ENCODE results near the gene OR52K2. TPM values are rescaled to one million over a fixed set of nuclear protein-coding genes. Genes with fewer than 3 reads are reported as not detected.
A peak's percentile ranks its signal among the peaks of the same experiment; 100 is the strongest.

Gene OR52K2
- total RNA-seq, 2 donors from 2014 or later: not detected

GRCh38 chr11:4493480-4493818, 44.4 kb downstream of the OR52K2 start:
- TF ChIP-seq, protein P1, sequence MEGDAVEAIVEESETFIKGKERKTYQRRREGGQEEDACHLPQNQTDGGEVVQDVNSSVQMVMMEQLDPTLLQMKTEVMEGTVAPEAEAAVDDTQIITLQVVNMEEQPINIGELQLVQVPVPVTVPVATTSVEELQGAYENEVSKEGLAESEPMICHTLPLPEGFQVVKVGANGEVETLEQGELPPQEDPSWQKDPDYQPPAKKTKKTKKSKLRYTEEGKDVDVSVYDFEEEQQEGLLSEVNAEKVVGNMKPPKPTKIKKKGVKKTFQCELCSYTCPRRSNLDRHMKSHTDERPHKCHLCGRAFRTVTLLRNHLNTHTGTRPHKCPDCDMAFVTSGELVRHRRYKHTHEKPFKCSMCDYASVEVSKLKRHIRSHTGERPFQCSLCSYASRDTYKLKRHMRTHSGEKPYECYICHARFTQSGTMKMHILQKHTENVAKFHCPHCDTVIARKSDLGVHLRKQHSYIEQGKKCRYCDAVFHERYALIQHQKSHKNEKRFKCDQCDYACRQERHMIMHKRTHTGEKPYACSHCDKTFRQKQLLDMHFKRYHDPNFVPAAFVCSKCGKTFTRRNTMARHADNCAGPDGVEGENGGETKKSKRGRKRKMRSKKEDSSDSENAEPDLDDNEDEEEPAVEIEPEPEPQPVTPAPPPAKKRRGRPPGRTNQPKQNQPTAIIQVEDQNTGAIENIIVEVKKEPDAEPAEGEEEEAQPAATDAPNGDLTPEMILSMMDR (IDR thresholded peaks at IDR 0.05): peak; percentile 8 to 16
- DNase-seq (ENCODE audit: low spot score): no peak
- H3K36me3 ChIP-seq: no peaks in the 10 kb centered on the region
- no peak overlapping the region for H3K4me3 ChIP-seq
- H3K27me3 ChIP-seq: no peaks in the 10 kb centered on the region
- H3K9me3 ChIP-seq: no peaks in the 10 kb centered on the region
- no peak overlapping the region for H3K27ac ChIP-seq
- peaks cover 0 to 3% of the 10 kb centered on the region in 2 donors for H3K4me1 ChIP-seq

DNA sequence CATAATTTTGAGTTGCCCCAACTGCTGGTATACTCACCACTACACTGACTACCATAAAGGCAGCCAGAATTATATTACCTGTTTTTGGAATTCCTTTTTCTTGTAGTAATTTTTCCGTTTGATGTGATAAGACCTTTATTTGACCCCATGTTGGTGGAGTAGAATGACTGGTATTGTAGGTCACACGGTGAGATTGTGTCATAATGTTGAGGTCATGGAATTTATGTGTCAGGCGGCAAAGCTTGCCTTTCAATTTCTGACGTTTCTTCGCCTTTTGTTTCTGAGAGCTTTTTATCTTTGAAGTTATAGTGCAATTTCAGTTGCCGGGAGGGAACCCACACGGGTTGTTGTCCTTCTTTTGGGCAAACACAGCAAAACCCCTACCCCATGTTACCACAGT, 46.4 kb downstream of the OR52K2 start:
- no peak for DNase-seq (ENCODE audit: low spot score)
- TF ChIP-seq, protein P1 (IDR thresholded peaks at IDR 0.05): no peak
- Histone ChIP-seq H3K4me1 (peaks cover 0 to 3% of the 10 kb centered on the region in 2 donors), H3K4me3 (no peak overlapping the region), H3K36me3 (no peaks in the 10 kb centered on the region), H3K27me3 (no peaks in the 10 kb centered on the region), H3K27ac (no peak overlapping the region), H3K9me3 (no peaks in the 10 kb centered on the region)

DNA sequence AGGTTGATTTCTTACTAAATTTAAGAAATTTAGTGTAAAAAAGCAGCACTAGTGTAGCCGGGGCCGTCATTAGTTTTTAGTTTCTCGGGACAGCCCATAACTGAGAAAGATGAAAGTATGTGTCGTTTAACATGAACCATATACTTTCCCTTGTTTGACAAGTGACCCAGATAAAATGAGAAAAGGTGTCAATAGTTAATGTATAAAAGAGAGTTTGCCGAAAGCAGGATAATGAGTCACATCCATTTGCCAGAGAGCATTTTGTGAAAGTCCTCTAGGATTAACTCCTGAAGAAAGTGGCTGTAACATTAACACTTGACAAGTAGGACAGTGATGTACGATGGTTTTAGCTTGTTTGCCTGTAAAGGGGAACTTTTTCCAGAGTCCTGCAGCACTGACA, 46.9 kb downstream of the OR52K2 start:
- Histone ChIP-seq H3K27ac (no peak overlapping the region), H3K36me3 (no peaks in the 10 kb centered on the region), H3K4me1 (peaks cover 0 to 3% of the 10 kb centered on the region in 2 donors), H3K4me3 (no peak overlapping the region), H3K27me3 (no peaks in the 10 kb centered on the region), H3K9me3 (no peaks in the 10 kb centered on the region)
- TF ChIP-seq, protein P1 (IDR thresholded peaks at IDR 0.05): no peak
- no peak for DNase-seq (ENCODE audit: low spot score)

GRCh38 chr11:4496557-4497248, 47.6 kb downstream of the OR52K2 start:
- H3K9me3 ChIP-seq: no peaks in the 10 kb centered on the region
- no peaks in the 10 kb centered on the region for H3K36me3 ChIP-seq
- no peak overlapping the region for H3K4me3 ChIP-seq
- no peak overlapping the region for H3K27ac ChIP-seq
- peaks cover 0 to 3% of the 10 kb centered on the region in 2 donors for H3K4me1 ChIP-seq
- DNase-seq (ENCODE audit: low spot score): no peak
- TF ChIP-seq, protein P1 (IDR thresholded peaks at IDR 0.05): no peak
- no peaks in the 10 kb centered on the region for H3K27me3 ChIP-seq

Other genes with a start within 250 kb of the OR52K2 start
- not detected for gene OR52B4, start 80.9 kb upstream of the OR52K2 start, total RNA-seq
- gene TRIM21, start 55.6 kb upstream of the OR52K2 start, total RNA-seq: 10 to 100 TPM in 1 of 2 donors, 1 to 10 TPM in 1; 6.7 to 11.4 TPM
- gene OR52K1, start 33.4 kb downstream of the OR52K2 start, total RNA-seq: not detected
- not detected for gene OR52M1, start 95.9 kb downstream of the OR52K2 start, total RNA-seq
- not detected for gene OR52I2, start 132.4 kb downstream of the OR52K2 start, total RNA-seq
- not detected for gene OR52I1, start 144.7 kb downstream of the OR52K2 start, total RNA-seq
- gene TRIM68, start 158.9 kb downstream of the OR52K2 start, total RNA-seq: 1 to 10 TPM; 7.5 to 9.6 TPM
- not detected for gene OR51D1, start 188.2 kb downstream of the OR52K2 start, total RNA-seq
- 1 to 10 TPM in 1 of 2 donors, under 1 TPM in 1; 0.12 to 1.3 TPM for gene OR51E1, start 194.7 kb downstream of the OR52K2 start, total RNA-seq
- gene OR51E2, start 248.6 kb downstream of the OR52K2 start, total RNA-seq: under 1 TPM in 1 of 2 donors, not detected in 1; 0.15 TPM